Lower lobe of right lung (tissue), 2 donors: ENCODE measurements around the gene STAG1. TPM values are rescaled to one million over a fixed set of nuclear protein-coding genes. Genes with fewer than 3 reads are reported as not detected.

Experiments used
- ATAC-seq, 2 donors: fragments of 200-7000 bp; cut with Tn5 transposase; one replicate each; pipeline ENCODE4 v1.9.1; 2020 to 2022; ENCODE audit warnings: mild to moderate bottlenecking in 2 of 2, moderate library complexity in 2 of 2
- DNase-seq: peaks from one replicate; pipeline ENCODE4 v3.0.0-alpha.2; 2020
- H3K27ac ChIP-seq: fragments of 200-600 bp; one replicate; pipeline ENCODE4 v1.8.0; 2022
- H3K27me3 ChIP-seq: fragments of 200-600 bp; one replicate; pipeline ENCODE4 v1.8.0; 2022; ENCODE audit warnings: low read depth
- H3K36me3 ChIP-seq: fragments of 200-600 bp; one replicate; pipeline ENCODE4 v1.8.0; 2022; ENCODE audit warnings: mild to moderate bottlenecking
- H3K4me1 ChIP-seq: fragments of 200-600 bp; one replicate; pipeline ENCODE4 v1.8.0; 2022
- H3K4me3 ChIP-seq: fragments of 200-600 bp; one replicate; pipeline ENCODE4 v1.8.0; 2022; ENCODE audit warnings: mild to moderate bottlenecking
- H3K9me3 ChIP-seq: fragments of 200-600 bp; one replicate; pipeline ENCODE4 v1.8.0; 2022
- CTCF ChIP-seq: fragments of 200-600 bp; IDR thresholded peaks from one replicate; pipeline ENCODE4 v1.8.0; 2022; ENCODE audit warnings: antibody characterized with exemption, mild to moderate bottlenecking
- intact Hi-C: fragments of 100-400 bp; cut with DNase I; formaldehyde crosslinking; loops from one replicate; pipeline ENCODE4 v1.11.0; 2022
- total RNA-seq: library from RNA; stranded (reverse); fragmentation: NEBNext Ultra II Directional; extraction: Animal tissue kit (Norgen Biotek cat#: 25700); gene quantifications from one replicate; pipeline ENCODE4 v1.2.1, GENCODE V29; 2021
- donor health status: DM: no; HTN: yes; CAD: no; lungs with severe emphysema.

The STAG1 gene
- total RNA-seq, 1 donor from 2014 or later: 41.3 TPM

GRCh38 chr3:136464502-136464901 is 287.7 kb downstream of the STAG1 start:
- ATAC-seq (no peak), DNase-seq (no peak)
- H3K27me3 ChIP-seq: no peaks in the 10 kb centered on the region
- no peaks in the 10 kb centered on the region for H3K9me3 ChIP-seq
- peaks cover 11% of the 10 kb centered on the region for H3K36me3 ChIP-seq
- no peaks in the 10 kb centered on the region for H3K4me1 ChIP-seq
- intact Hi-C loops: no loop called here
- TF ChIP-seq CTCF: no peak
- H3K27ac ChIP-seq: no peak overlapping the region
- H3K4me3 ChIP-seq: no peak overlapping the region

- TF ChIP-seq CTCF: no peak
- ATAC-seq (no peak), DNase-seq (no peak)
- H3K36me3 ChIP-seq: peaks cover 11% of the 10 kb centered on the region
- H3K4me1 ChIP-seq: no peaks in the 10 kb centered on the region
- H3K4me3 ChIP-seq: no peak overlapping the region
- H3K27me3 ChIP-seq: no peaks in the 10 kb centered on the region
- no peak overlapping the region for H3K27ac ChIP-seq
- intact Hi-C loops: no loop called here
- H3K9me3 ChIP-seq: peaks cover 7% of the 10 kb centered on the region
Measured at GRCh38 chr3:136463170-136463569, 289.0 kb downstream of the STAG1 start.

- DNase-seq (no peak), ATAC-seq (no peak)
- no peaks in the 10 kb centered on the region for H3K4me1 ChIP-seq
- H3K4me3 ChIP-seq: no peak overlapping the region
- H3K27me3 ChIP-seq: no peaks in the 10 kb centered on the region
- no peak overlapping the region for H3K27ac ChIP-seq
- peaks cover 36% of the 10 kb centered on the region for H3K9me3 ChIP-seq
- no peak for TF ChIP-seq CTCF
- peaks cover 5% of the 10 kb centered on the region for H3K36me3 ChIP-seq
- intact Hi-C loops: no loop called here
Measured at GRCh38 chr3:136457793-136458192, 294.4 kb downstream of the STAG1 start.

GRCh38 chr3:136456196-136456595 is 296.0 kb downstream of the STAG1 start:
- peaks cover 14% of the 10 kb centered on the region for H3K36me3 ChIP-seq
- ATAC-seq: no peak
- DNase-seq: no peak
- no peaks in the 10 kb centered on the region for H3K27me3 ChIP-seq
- peaks cover 36% of the 10 kb centered on the region for H3K9me3 ChIP-seq
- intact Hi-C loops: no loop called here
- no peak overlapping the region for H3K27ac ChIP-seq
- no peaks in the 10 kb centered on the region for H3K4me1 ChIP-seq
- no peak for TF ChIP-seq CTCF
- H3K4me3 ChIP-seq: no peak overlapping the region

GRCh38 chr3:136444581-136444980 is 307.6 kb downstream of the STAG1 start:
- H3K27ac ChIP-seq: no peak overlapping the region
- no peaks in the 10 kb centered on the region for H3K9me3 ChIP-seq
- intact Hi-C loops: no loop called here
- H3K36me3 ChIP-seq: peaks cover 25% of the 10 kb centered on the region
- no peak for DNase-seq
- H3K27me3 ChIP-seq: no peaks in the 10 kb centered on the region
- no peak overlapping the region for H3K4me3 ChIP-seq
- no peak for TF ChIP-seq CTCF
- no peaks in the 10 kb centered on the region for H3K4me1 ChIP-seq
- no peak for ATAC-seq

- H3K4me1 ChIP-seq: no peaks in the 10 kb centered on the region
- TF ChIP-seq CTCF: no peak
Measured at GRCh38 chr3:136437043-136437442, 315.1 kb downstream of the STAG1 start.

More at GRCh38 chr3:136437043-136437442, 315.1 kb downstream of the STAG1 start:
- H3K4me3 ChIP-seq: no peak overlapping the region
- no peaks in the 10 kb centered on the region for H3K9me3 ChIP-seq
- DNase-seq (no peak), ATAC-seq (no peak)
- intact Hi-C loops: no loop called here
- no peaks in the 10 kb centered on the region for H3K27me3 ChIP-seq
- H3K36me3 ChIP-seq: peaks cover 28% of the 10 kb centered on the region
- no peak overlapping the region for H3K27ac ChIP-seq
